ENCODE measurements around the gene CRYGN.

The CRYGN gene

DNA sequence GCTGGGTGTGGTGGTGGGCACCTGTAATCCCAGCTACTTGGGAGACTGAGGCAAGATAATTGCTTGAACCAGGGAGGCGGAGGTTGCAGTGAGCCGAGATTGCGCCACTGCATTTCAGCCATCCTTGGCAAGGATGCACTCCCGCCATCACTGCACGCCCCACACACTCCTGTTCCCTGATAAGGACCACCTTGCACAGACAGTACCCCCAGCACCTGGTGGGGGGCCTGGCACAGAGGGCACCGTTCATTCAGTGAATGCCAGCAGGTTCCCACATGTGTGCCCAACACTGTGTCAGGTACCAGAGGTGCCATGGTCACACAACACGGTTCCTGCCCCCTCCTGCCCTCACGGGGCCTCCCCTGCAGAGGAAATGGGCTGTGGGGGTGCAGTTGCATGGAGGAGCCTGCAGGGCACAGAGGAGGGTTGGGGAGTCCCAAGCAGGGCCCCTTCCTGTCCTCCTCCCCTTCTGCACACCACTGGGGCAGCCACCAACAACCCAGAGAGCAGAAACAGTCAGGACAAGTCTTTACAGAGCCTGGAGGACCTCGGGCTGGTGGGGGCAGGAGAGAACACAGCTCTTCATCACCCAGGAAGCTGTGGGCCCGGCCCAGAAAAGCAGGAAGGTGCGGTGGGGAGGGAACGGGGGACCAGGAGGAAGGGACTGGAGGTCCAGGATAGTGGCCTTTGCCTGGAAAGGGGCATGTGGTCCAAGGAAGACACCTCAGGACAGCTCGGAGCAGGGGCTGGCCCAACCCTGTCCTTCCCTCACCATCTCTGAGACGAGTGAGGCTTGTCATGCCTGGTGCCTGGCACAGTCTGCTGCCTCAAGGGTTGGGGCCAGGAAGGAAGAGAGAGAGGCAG is 7.1 kb downstream of the CRYGN start:
- TF ChIP-seq, protein P1, sequence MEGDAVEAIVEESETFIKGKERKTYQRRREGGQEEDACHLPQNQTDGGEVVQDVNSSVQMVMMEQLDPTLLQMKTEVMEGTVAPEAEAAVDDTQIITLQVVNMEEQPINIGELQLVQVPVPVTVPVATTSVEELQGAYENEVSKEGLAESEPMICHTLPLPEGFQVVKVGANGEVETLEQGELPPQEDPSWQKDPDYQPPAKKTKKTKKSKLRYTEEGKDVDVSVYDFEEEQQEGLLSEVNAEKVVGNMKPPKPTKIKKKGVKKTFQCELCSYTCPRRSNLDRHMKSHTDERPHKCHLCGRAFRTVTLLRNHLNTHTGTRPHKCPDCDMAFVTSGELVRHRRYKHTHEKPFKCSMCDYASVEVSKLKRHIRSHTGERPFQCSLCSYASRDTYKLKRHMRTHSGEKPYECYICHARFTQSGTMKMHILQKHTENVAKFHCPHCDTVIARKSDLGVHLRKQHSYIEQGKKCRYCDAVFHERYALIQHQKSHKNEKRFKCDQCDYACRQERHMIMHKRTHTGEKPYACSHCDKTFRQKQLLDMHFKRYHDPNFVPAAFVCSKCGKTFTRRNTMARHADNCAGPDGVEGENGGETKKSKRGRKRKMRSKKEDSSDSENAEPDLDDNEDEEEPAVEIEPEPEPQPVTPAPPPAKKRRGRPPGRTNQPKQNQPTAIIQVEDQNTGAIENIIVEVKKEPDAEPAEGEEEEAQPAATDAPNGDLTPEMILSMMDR (IDR thresholded peaks at IDR 0.05; ENCODE audit: insufficient read depth, low read length, missing control alignments): peak; percentile 16
- POLR2A ChIA-PET: no interaction called here
- CTCF ChIA-PET: no interaction called here
- no peak for DNase-seq (ENCODE audit: low read depth, low spot score)
- H3K4me3 ChIP-seq (ENCODE audit: low read depth, low read length): no peak overlapping the region

DNA sequence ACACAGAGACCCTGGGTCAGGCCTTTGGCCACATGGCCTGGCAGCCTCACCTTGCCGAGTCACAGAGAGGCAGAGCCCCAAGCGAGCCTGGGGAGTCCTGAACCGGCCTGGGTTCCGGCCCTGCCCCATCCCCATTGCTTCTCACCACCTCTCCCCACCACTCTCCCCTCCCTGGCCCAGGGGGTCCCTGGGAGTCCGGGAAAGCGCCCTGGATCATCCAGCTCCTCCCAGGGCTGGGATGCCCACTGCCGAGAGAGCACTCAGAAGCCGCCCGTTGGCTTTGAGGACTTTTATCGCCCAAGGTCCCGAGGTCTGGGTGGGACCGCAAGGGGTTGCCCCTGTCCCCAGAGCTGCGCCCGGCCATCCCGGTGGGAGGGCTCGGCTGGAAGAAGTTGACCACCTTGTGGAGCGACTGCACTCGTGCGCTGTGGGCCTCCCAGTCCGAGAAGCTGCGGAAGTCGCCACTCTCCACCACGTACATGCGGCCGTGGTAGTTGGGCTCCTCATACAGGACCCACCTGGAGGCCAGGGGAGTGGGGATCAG is 8.1 kb downstream of the CRYGN start:
- no peak for DNase-seq (ENCODE audit: low read depth, low spot score)
- H3K4me3 ChIP-seq (ENCODE audit: low read depth, low read length): no peak overlapping the region
- ChIA-PET POLR2A (no interaction called here), CTCF (no interaction called here)
- TF ChIP-seq, protein P1 (IDR thresholded peaks at IDR 0.05; ENCODE audit: insufficient read depth, low read length, missing control alignments): no peak

DNA sequence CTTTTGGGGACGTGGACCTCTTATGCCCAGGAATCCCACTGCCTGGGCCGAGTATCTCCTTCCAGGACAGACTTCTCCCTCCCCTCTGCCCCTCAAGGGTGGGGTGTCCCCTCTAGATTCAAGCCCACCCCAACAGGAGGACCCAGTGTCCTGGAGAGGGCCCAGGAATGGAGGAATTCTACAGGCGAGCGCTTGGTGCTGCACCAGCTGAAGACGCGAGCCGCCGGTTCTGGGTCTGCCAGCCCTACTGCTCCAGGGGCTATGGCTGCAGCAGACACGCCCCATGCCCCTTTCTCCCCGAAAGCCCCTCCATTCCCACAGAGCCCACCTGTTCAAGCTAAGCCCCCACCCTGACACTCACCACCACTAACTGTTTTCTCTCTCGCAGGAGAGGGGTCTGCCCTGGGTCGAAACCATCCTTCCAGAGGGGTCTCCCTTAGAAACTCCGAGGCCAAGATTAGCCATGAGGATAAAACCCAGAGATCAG is 8.6 kb downstream of the CRYGN start:
- H3K4me3 ChIP-seq (ENCODE audit: low read depth, low read length): no peak overlapping the region
- POLR2A ChIA-PET: no interaction called here
- TF ChIP-seq, protein P1 (IDR thresholded peaks at IDR 0.05; ENCODE audit: insufficient read depth, low read length, missing control alignments): no peak
- DNase-seq (ENCODE audit: low read depth, low spot score): no peak
- CTCF ChIA-PET: no interaction called here

DNA sequence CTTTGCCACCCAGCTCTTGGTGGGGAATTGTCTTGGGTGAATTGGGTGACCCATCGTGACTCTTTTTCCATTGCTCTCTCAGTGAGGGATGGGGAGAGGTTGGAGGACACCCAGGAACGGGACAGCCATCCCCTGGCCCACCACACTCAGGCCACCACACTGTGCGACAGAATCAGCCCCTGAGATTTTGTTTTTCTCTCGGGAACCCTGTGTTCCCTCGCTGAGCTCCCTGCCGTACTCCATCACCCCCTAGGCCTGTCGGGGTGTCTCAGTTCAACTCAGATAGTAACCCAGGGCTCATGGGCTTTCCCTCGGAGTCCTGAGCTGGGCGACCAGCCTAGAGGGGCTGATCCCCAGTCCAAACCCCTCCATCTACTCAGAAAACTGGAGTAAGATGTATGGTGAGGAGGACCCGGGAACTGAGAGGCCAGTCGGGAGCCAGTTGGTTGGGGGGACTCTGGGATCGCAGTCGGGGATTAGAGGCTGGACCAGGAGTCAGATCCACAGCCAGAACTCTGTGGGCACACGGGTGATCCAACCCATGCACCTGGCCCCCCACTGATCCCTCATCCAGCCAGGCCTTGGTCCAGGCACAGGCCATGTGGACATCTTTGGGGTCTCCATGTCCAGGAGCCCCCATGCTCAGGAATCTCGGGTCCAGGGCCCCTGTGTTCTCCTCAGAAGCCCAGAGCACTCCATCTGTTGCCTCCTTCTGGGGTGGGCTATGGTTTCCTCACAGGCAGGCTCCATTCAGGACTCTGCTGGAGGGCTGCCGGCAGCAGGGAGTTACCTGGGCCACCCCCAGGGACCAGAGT is 9.3 kb downstream of the CRYGN start:
- ChIA-PET CTCF (interaction anchor here (2.8 kb wide), 1 partner anchor 18 kb away, joined by 16 read pairs; no protein-coding TSS in a partner anchor), POLR2A (no interaction called here)
- H3K4me3 ChIP-seq (ENCODE audit: low read depth, low read length): no peak overlapping the region
- DNase-seq (ENCODE audit: low read depth, low spot score): no peak
- TF ChIP-seq, protein P1 (IDR thresholded peaks at IDR 0.05; ENCODE audit: insufficient read depth, low read length, missing control alignments): no peak

DNA sequence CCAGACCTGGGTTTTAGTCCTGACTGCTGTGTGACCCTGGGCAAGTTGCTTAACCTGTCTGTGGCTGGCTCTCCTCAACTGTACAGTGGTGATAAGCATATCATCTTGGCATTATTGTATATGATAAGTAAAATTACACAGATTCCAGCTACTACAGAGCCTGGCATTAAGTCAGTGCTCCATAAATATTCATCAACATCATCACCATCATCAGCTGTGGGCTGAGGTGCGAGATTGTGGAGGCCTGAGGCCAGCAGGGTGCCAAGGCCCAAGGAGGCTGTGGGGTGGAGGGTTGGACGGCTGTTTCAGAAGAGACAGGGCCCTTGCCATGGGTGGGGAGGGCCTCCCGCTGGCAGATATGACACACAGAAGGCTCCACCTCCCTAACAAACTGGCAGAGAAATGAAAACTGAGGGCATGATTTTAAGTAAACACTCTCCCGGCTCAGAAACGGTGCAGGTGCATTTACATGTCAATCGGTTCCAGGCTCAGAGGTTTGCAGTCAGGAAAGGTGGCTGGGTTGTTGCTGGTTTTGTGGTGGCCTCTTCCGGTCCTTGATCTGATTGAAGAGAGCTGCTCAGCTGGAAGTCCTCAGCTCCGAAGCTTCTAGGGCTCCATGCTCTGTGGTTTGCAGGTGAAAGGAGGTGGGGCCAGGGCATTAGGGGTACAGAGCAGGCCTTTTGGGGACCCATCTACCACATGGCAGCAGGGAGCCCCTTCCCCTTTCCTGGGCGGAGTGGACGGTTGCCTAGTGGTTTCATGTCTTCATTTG is 10.2 kb downstream of the CRYGN start:
- POLR2A ChIA-PET: no interaction called here
- CTCF ChIA-PET: interaction anchor here (2.8 kb wide), 1 partner anchor 19 kb away, joined by 16 read pairs; no protein-coding TSS in a partner anchor
- TF ChIP-seq, protein P1 (IDR thresholded peaks at IDR 0.05; ENCODE audit: insufficient read depth, low read length, missing control alignments): no peak
- no peak overlapping the region for H3K4me3 ChIP-seq (ENCODE audit: low read depth, low read length)
- DNase-seq (ENCODE audit: low read depth, low spot score): no peak

Data from AG04449 (cell line).